Lower leg skin (tissue), 3 donors: ENCODE measurements around the gene UBTD1.

Experiments used
- CTCF ChIP-seq, 3 donors: fragments of 450-650 bp; IDR thresholded peaks; one replicate each; pipeline ENCODE4 v1.5.1; 2016; ENCODE audit warnings: antibody characterized with exemption in 3 of 3, mild to moderate bottlenecking in 3 of 3, moderate library complexity in 2 of 3
- POLR2A ChIP-seq, 2 donors: fragments of 450-650 bp; IDR thresholded peaks; one replicate each; pipeline ENCODE4 v1.6.1; 2016 to 2017; ENCODE audit warnings: antibody characterized with exemption in 2 of 2, mild to moderate bottlenecking in 1 of 2, moderate library complexity in 1 of 2

- TF ChIP-seq CTCF (IDR thresholded peaks at IDR 0.05) (no peak), POLR2A (IDR thresholded peaks at IDR 0.05) (no peak)
Observed at GRCh38 chr10:97538839-97539238, 40.1 kb downstream of the UBTD1 start.
